Transverse colon (tissue), 4 donors: ENCODE data around the gene GRIP1.

Source experiments
- CTCF ChIP-seq, 5 experiments: fragments of 200-600 bp in 3 of 5; fragments of 450-650 bp in 2 of 5; sonication (generic) in 3 of 5; IDR thresholded peaks; 1 replicate in 2 of 5; 2 replicates in 3 of 5; pipeline ENCODE4 v1.5.1; 2016 to 2017; ENCODE audit warnings: antibody characterized with exemption in 5 of 5, inconsistent platforms in 3 of 5, mild to moderate bottlenecking in 2 of 5, moderate library complexity in 1 of 5
- EP300 ChIP-seq: sonication (generic); formaldehyde crosslinking; IDR thresholded peaks from one replicate; pipeline ENCODE4 v1.6.1; 2017; ENCODE audit warnings: antibody characterized with exemption, low read depth
- POLR2A ChIP-seq: fragments of 450-650 bp; IDR thresholded peaks from one replicate; pipeline ENCODE4 v1.6.1; 2016; ENCODE audit warnings: antibody characterized with exemption, mild to moderate bottlenecking, moderate library complexity
- POLR2AphosphoS5 ChIP-seq, 3 donors: sonication (generic); formaldehyde crosslinking; IDR thresholded peaks; one replicate each; pipeline ENCODE4 v1.6.1; 2016; ENCODE audit warnings: antibody characterized with exemption in 3 of 3

GRCh38 chr12:66698558-66698957 lies 19.7 kb upstream of the GRIP1 start:
- TF ChIP-seq POLR2AphosphoS5 (IDR thresholded peaks at IDR 0.05): no peak
- no peak for TF ChIP-seq POLR2A
- no peak for TF ChIP-seq CTCF (IDR thresholded peaks at IDR 0.05)
- TF ChIP-seq EP300: no peak
